Spinal cord (tissue), 10 donors: ENCODE results near the gene MTX3. TPM values are rescaled to one million over a fixed set of nuclear protein-coding genes. Genes with fewer than 3 reads are reported as not detected.

ENCODE experiments used
- DNase-seq, 6 donors: peaks; one replicate each; pipeline versions ENCODE4 v3.0.0 to v3.0.0-alpha.2; 2013 to 2015; ENCODE audit warnings: low spot score in 6 of 6, low read depth in 4 of 6
- H3K27ac ChIP-seq: one replicate; pipeline ENCODE4 v1.5.1; 2013; ENCODE audit warnings: low read depth, low read length, control low read depth
- H3K27me3 ChIP-seq: one replicate; pipeline ENCODE4 v1.6.1; 2013; ENCODE audit warnings: low read length; ENCODE audit not compliant: control insufficient read depth, insufficient read depth
- H3K36me3 ChIP-seq: one replicate; pipeline ENCODE4 v1.6.1; 2013; ENCODE audit warnings: low read length; ENCODE audit not compliant: control insufficient read depth, insufficient read depth
- H3K4me1 ChIP-seq: one replicate; pipeline ENCODE4 v1.6.1; 2013; ENCODE audit warnings: low read length; ENCODE audit not compliant: control insufficient read depth, insufficient read depth
- H3K4me3 ChIP-seq: one replicate; pipeline ENCODE4 v1.5.1; 2013; ENCODE audit warnings: low read depth, low read length, control low read depth
- H3K9me3 ChIP-seq: one replicate; pipeline ENCODE4 v1.6.1; 2013; ENCODE audit warnings: low read length; ENCODE audit not compliant: control insufficient read depth, insufficient read depth
- WGBS: methylation state at CpG from one replicate; pipeline ENCODE4 v1.1.5; 2013; ENCODE audit warnings: missing lambda C conversion rate; ENCODE audit not compliant: insufficient coverage; 5-methylcytosine and 5-hydroxymethylcytosine counted together
- polyA plus RNA-seq, 2 donors: library from polyadenylated mRNA; unstranded; fragments of 120-200 nt; gene quantifications; one replicate each; pipeline ENCODE4 v1.2.1, GENCODE V29; 2013; ENCODE audit not compliant: insufficient read length in 2 of 2
- total RNA-seq, 2 donors: library from RNA; depleted of rRNA in 1 of 2; stranded (reverse); fragments of 120-200 nt in 1 of 2; fragments of >200 nt in 1 of 2; gene quantifications; one replicate each; pipeline versions ENCODE4 v1.2.3 to v1.2.4, GENCODE V29; 2013 to 2014
- donor health status: healthy.

MTX3 gene
- total and polyA plus RNA-seq, 4 donors: 13.4 to 28.2 (median 18.3) TPM

DNA sequence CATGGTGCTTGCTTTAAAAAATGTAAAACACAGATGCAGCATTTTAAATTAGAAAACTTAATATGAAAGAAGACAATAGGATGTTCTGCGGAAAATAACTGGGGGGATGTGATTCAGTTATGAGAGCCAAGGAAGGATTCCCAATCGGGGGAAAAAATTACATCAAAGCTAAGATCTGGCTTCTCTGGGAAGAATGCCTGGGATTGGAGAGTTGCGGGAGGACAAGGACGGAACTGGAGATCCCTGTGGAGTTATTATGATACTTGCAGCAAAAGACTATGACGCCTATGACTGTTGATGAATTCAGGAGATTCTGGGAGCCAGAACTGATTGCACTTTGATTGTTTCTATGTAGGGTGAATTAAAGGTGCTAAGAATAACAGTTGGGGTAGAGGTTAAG, 24.6 kb downstream of the MTX3 start:
- Histone ChIP-seq H3K9me3 (no peaks in the 10 kb centered on the region), H3K4me3 (no peak overlapping the region), H3K4me1 (peaks cover 3% of the 10 kb centered on the region), H3K27me3 (no peaks in the 10 kb centered on the region), H3K27ac (no peak overlapping the region), H3K36me3 (no peaks in the 10 kb centered on the region)
- no peak for DNase-seq
- 80% methylated on average over 4 of the region's 5 CpGs for WGBS

DNA sequence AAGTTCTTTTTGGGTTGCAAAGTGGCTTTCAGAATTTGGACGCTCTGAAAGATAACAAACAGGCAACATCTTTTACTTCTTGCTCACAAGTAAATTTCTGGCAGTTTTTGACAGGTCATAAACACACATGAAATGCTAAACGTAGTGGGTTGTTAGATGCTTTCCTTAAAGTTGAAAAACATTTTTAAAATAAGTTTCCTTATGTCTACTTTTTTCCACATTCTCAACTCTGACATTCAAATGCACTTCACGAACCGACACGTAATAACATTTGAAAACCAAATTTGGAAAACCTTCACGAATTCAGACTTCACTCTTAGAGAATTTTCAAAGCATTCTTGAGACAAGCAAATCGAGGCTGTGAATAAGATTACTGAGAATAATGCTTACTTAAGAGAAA, 26.9 kb downstream of the MTX3 start:
- H3K36me3 ChIP-seq: no peaks in the 10 kb centered on the region
- no peak overlapping the region for H3K27ac ChIP-seq
- no CpG with 5 or more reads among the region's 7 CpGs for WGBS
- H3K4me3 ChIP-seq: no peak overlapping the region
- H3K27me3 ChIP-seq: no peaks in the 10 kb centered on the region
- no peak for DNase-seq
- no peaks in the 10 kb centered on the region for H3K9me3 ChIP-seq
- peaks cover 3% of the 10 kb centered on the region for H3K4me1 ChIP-seq

GRCh38 chr5:79963261-79964061, 27.6 kb downstream of the MTX3 start:
- no peak overlapping the region for H3K4me3 ChIP-seq
- H3K36me3 ChIP-seq: no peaks in the 10 kb centered on the region
- no peaks in the 10 kb centered on the region for H3K27me3 ChIP-seq
- WGBS: 78% methylated on average over 7 of the region's 10 CpGs
- DNase-seq: peak in 1 of 6 donors; percentile 54
- H3K4me1 ChIP-seq: peaks cover 3% of the 10 kb centered on the region
- no peak overlapping the region for H3K27ac ChIP-seq
- no peaks in the 10 kb centered on the region for H3K9me3 ChIP-seq

GRCh38 chr5:79962575-79963222, 28.4 kb downstream of the MTX3 start:
- WGBS: 63% methylated on average over 8 of the region's 11 CpGs
- no peaks in the 10 kb centered on the region for H3K9me3 ChIP-seq
- peak in 1 of 6 donors; percentile 7 for DNase-seq

GRCh38 chr5:79961716-79962574, 29.1 kb downstream of the MTX3 start:
- no peak overlapping the region for H3K27ac ChIP-seq
- 89% methylated on average over 6 of the region's 9 CpGs for WGBS
- H3K4me1 ChIP-seq: peaks cover 3% of the 10 kb centered on the region

More at GRCh38 chr5:79962575-79963222, 28.4 kb downstream of the MTX3 start:
- Histone ChIP-seq H3K27ac (no peak overlapping the region), H3K4me3 (no peak overlapping the region), H3K27me3 (no peaks in the 10 kb centered on the region), H3K36me3 (no peaks in the 10 kb centered on the region), H3K4me1 (peaks cover 3% of the 10 kb centered on the region)

DNA sequence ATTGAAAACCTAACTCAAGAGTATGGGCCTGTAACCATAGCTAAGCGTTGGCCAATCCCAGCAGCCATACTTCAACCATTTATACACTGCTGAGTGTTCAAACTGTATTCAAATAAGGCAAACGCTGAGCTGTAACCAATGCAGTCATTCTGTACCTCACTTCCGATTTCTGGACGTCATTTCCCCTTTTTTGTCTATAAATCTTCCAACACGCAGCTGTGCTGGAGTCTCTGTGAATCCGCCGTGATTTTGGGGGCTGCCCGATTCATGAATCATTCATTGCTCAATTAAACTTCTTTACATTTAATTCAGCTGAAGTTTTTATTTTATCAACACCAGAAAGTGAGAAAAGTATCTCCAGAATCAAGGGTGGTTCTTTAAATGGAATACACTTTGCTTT, 31.7 kb downstream of the MTX3 start:
- no peak overlapping the region for H3K4me3 ChIP-seq
- DNase-seq: no peak
- H3K4me1 ChIP-seq: peaks cover 3% of the 10 kb centered on the region
- no peaks in the 10 kb centered on the region for H3K36me3 ChIP-seq
- no peaks in the 10 kb centered on the region for H3K9me3 ChIP-seq
- 94% methylated on average over 4 of the region's 8 CpGs for WGBS
- H3K27me3 ChIP-seq: no peaks in the 10 kb centered on the region
- no peak overlapping the region for H3K27ac ChIP-seq

More at GRCh38 chr5:79961716-79962574, 29.1 kb downstream of the MTX3 start:
- no peak overlapping the region for H3K4me3 ChIP-seq
- H3K27me3 ChIP-seq: no peaks in the 10 kb centered on the region
- no peaks in the 10 kb centered on the region for H3K9me3 ChIP-seq
- H3K36me3 ChIP-seq: no peaks in the 10 kb centered on the region
- peak in 1 of 6 donors; percentile 2 for DNase-seq

GRCh38 chr5:79955941-79956670, 35.0 kb downstream of the MTX3 start:
- Histone ChIP-seq H3K27me3 (no peaks in the 10 kb centered on the region), H3K36me3 (no peaks in the 10 kb centered on the region), H3K4me1 (no peaks in the 10 kb centered on the region), H3K4me3 (no peak overlapping the region), H3K9me3 (no peaks in the 10 kb centered on the region), H3K27ac (no peak overlapping the region)
- peak in 2 of 6 donors; percentile 7 to 75 for DNase-seq
- 57% methylated on average over 5 of the region's 6 CpGs for WGBS

DNA sequence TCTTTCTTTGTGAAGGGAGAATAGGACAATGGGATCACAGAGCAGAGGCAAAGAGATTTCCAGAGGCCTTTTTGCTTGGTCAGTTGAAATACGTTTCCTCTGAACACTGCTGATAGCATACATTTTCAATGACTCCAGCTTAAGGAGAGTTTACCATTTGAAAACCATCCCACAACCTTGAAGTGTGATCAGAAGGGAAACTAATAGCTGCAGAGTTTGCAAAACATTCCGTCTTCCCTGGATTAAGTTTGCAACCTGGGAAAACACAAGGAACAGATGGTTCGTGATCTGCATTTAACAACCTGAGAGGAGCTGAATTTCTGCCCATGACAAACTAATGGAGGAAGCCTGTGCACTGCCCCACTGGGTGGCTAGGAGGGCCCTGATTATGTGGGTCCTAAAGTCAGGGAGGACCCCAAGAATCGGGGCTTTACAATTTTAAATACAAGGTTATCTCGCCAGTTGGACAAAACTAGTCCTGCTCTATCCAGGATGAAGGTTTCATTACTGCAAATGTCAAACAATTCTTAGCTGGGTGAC, 35.6 kb downstream of the MTX3 start:
- peak in 1 of 6 donors; percentile 54 for DNase-seq
- WGBS: 79% methylated on average over 4 of the region's 5 CpGs
- Histone ChIP-seq H3K4me3 (no peak overlapping the region), H3K36me3 (no peaks in the 10 kb centered on the region), H3K27ac (no peak overlapping the region), H3K9me3 (no peaks in the 10 kb centered on the region), H3K4me1 (no peaks in the 10 kb centered on the region), H3K27me3 (no peaks in the 10 kb centered on the region)

DNA sequence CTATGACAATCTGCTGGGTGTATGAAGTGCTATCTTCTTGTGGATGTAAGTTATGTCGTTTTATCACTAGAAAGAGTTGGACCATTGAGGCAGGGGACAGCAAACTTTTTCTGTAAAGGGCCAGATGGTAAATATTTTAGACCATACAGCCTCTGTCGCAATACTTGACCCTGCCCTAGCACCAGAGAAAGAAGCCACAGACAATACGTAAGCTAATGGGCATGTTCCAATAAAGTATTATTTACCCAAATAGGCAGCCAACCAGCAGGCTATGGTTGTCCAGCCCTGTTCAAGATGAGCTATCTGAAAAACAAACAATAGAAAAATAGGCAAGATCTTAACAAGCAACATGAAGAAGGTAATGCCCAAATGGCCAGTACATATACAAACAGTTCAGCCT, 36.4 kb downstream of the MTX3 start:
- Histone ChIP-seq H3K27me3 (no peaks in the 10 kb centered on the region), H3K36me3 (no peaks in the 10 kb centered on the region), H3K27ac (no peak overlapping the region), H3K4me3 (no peak overlapping the region), H3K4me1 (no peaks in the 10 kb centered on the region), H3K9me3 (no peaks in the 10 kb centered on the region)
- no peak for DNase-seq
- 100% methylated on average over 2 of the region's 3 CpGs for WGBS
